ENCODE results near the gene KRT75.
"Not testable (repeated sequence)": the region's sequence is repeated elsewhere in the genome, so short reads cannot be mapped to it uniquely, and the experiment has no call there.

The KRT75 gene

GRCh38 chr12:52418576-52419110 is 15.5 kb downstream of the KRT75 start:
- DNase-seq (ENCODE audit: extremely low read depth in 1 of 2, low read depth in 1 of 2): no peak

DNA sequence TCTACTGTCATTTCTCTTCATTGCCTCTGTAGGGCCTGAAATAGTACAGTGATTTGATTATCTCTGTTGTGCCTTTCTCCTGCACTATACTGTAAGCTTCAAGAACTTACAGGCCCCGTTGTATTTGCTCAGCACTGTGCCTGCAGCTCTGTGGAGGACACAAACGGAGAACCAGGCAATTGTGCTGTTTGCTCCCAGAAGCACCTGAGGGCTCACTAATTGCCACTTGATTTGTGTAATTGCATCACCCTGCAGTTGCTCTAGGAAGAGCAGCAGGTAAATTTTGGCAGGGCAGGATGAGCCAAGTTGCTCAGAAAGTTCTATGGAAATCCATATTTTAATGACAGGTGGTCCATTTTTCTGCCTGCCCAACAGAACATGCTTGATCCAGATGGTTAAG is 16.4 kb downstream of the KRT75 start:
- DNase-seq (ENCODE audit: extremely low read depth in 1 of 2, low read depth in 1 of 2): no peak

DNA sequence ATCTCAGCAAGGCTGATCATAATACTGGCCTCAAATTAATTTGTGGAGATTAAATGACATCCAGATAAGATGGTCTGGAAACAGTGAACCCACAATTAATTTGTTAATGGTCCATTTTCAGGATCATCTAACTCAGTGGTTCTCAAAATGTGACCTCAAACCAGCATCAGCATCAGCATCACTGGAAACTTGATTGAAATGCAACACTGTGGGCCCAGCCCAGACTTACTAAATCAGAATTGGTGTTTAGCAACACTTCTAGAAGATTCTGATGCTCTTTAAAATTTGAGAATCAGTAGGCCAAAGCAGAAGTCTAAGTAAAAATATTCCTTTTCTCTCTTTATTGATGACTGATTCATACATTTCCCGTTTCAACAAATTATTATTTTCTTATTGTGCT is 17.4 kb downstream of the KRT75 start:
- DNase-seq (ENCODE audit: extremely low read depth in 1 of 2, low read depth in 1 of 2): no peak

DNA sequence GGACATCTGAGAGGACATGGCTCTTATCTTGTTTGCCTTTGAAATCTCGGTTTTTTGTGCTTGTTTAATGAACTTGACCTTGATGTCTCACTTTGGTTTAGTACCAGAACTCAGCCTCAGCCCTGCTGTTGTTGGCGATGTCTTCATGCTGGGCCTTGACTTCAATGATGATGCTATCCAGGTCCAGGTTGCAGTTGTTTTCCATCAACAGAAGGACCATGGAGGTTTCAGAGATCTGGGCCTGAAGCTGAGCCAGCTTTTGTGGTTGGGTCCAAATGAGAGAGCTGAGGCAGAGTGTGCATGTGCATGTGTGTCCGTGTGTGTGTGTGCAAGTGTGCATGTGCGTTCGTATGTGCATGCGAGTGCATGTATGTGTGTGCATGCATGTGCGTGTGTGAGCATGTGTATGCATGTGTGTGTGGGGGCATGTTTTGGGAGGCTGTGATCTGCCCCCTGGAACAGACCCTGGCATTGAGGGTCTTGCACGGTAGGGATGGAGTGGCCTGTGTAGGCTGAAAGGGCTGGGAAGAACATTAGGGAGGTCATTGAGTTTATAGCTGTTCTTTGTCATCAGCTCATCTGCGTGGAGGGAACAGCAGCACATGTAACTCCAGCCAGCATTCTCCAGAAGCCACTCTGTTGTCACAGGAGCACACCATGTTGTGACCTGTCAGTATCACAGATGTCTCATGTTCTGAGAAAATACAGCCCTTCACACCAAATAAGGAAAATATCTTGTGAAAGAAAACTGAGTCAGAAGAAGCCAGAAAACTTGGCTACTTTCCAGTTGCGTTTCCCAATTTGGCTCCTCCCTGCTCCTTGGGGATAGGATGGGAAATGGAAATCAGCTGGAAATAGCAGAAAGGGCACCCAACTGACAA is 18.1 kb downstream of the KRT75 start:
- no peak for DNase-seq (ENCODE audit: extremely low read depth in 1 of 2, low read depth in 1 of 2)

GRCh38 chr12:52414936-52415335 is 19.2 kb downstream of the KRT75 start:
- DNase-seq (ENCODE audit: extremely low read depth in 1 of 2, low read depth in 1 of 2): no peak

DNA sequence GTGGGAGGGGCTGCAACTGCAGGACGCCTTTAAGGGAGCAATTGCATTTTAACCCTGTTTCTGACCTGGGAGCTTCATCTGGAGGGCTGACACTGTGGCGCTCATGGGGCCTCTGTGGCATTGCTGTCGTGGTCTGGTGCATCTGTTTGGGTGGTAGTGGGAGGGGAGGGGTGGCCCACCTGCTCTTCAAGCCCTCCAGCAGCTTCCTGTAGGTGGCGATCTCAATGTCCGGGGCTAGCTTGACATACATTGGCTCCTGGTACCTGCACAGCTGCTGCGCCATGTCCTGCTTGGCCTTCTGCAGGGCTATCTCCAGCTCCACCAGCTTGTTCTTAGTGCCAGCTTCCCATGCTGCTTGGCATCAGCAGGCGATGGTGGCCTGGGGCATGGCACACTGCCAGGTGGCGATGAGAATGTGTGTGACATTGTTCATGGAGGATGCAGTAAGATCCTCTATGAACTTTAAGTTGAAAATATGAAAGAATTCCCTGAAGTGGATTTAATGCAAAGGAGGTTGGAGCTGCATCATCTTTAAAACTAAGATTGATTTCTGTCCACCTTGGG is 20.3 kb downstream of the KRT75 start:
- no peak for DNase-seq (ENCODE audit: extremely low read depth in 1 of 2, low read depth in 1 of 2)

GRCh38 chr12:52413202-52413601 is 21.0 kb downstream of the KRT75 start:
- no peak for DNase-seq (ENCODE audit: extremely low read depth in 1 of 2, low read depth in 1 of 2)

DNA sequence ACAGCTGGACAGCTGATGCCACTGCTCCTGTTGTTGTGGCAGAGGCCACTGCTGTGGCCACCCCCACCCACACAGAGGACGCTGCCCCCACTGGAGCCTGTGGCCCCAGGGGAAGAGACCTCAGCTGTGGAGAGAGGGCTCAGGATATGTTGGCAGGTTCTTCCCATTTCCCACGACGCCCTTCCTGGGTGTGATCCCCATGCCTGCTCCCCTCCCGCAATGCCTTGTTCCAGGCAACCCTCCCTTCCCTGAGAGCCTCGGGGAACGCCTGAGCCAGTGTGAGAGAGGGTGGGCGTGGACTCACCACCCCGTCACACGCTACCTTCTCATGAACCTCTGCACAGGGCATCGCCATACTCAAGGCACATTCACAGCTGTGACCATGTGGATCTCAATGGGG is 22.4 kb downstream of the KRT75 start:
- DNase-seq (ENCODE audit: extremely low read depth in 1 of 2, low read depth in 1 of 2): no peak

DNA sequence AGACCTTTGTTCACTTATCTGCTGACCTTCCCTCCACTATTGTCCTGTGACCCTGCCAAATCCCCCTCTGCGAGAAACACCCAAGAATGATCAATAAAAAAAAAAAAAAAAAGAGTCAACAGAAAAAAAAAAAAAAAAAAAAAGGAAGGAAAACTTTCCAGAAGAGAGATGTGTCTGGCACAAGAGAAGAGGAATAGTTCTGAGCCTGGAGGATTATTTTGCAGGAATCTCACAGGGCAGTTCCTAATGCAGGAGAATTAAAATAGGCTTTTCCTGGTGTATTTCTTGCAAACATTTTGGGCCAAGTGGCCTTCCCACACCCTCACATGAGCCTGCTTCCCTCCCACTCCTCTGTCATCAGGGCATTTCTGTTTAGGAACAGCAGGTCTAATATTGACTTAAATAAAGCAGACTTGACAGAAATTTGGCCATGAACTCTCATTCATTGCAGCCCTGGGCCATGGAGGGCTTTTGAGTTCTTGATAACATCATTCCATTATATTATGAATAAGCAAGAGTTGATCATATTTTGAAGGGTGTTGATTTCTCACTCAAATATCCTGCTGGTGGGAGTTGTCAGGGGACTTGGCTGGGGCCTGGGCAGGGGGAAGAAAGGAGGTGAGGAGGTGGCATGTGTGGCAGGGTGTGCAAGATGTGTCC is 23.5 kb downstream of the KRT75 start:
- DNase-seq (ENCODE audit: extremely low read depth in 1 of 2, low read depth in 1 of 2): not testable (repeated sequence)

GRCh38 chr12:52407918-52408317 is 26.3 kb downstream of the KRT75 start:
- DNase-seq (ENCODE audit: extremely low read depth in 1 of 2, low read depth in 1 of 2): no peak

DNA sequence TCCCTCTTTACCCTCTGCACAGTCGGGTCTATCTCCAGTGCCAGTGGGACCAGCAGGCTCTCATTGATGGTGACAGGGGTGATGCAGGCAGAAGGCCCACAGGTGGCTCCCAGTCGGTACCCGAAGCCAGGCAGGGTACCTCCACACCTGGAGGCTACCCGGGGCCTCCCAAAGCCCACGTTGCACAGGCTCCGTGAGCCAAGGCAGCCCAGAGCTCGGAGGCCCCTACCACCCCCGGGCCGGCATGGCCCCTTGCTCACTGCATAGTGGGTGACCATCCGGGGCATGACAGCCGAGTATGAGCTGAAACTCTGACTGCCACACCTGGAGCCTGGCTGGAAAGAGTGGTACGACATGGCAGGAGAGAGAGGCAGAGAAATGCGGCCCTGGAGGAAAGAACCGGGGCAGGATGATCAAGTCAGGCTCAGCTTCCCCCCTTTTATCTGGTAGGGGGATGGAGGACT is 28.2 kb downstream of the KRT75 start, which contains the start of gene KRT82:
Gene KRT82, minus strand, starts transcription at position 414 of the 464 bp plus-strand sequence. Its CDS starts 58 bp downstream, at position 356.
- no peak for DNase-seq (ENCODE audit: extremely low read depth in 1 of 2, low read depth in 1 of 2)

- DNase-seq (ENCODE audit: extremely low read depth in 1 of 2, low read depth in 1 of 2): no peak
Measured at GRCh38 chr12:52404951-52405350, 29.2 kb downstream of the KRT75 start.

DNA sequence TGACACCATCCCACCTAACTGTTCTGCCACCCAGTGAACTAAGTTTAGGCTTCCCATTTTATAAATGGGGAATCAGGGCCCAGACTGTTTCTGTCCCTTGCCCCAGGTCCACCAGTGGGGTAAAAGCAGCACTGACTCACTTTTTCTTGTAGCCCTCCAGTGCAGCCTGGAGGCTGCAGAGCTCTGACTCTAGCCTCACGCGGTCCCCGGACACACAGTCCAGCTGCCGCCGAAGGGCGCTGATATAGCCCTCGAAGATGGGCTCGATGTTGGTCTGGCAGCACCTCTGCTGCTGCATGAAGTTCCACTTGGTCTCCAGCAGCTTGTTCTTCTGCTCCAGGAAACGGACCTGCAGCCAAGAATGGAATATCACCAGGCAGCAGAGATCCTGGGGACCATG is 30.6 kb downstream of the KRT75 start:
- no peak for DNase-seq (ENCODE audit: extremely low read depth in 1 of 2, low read depth in 1 of 2)

- no peak for DNase-seq (ENCODE audit: extremely low read depth in 1 of 2, low read depth in 1 of 2)
Measured at GRCh38 chr12:52402873-52403540, 31.2 kb downstream of the KRT75 start.

GRCh38 chr12:52402377-52402776 is 31.8 kb downstream of the KRT75 start:
- DNase-seq (ENCODE audit: extremely low read depth in 1 of 2, low read depth in 1 of 2): no peak

- no peak for DNase-seq (ENCODE audit: extremely low read depth in 1 of 2, low read depth in 1 of 2)
Measured at GRCh38 chr12:52401926-52402325, 32.2 kb downstream of the KRT75 start.

- DNase-seq (ENCODE audit: extremely low read depth in 1 of 2, low read depth in 1 of 2): no peak
Measured at GRCh38 chr12:52401526-52401925, 32.6 kb downstream of the KRT75 start.

- DNase-seq (ENCODE audit: extremely low read depth in 1 of 2, low read depth in 1 of 2): no peak
Measured at GRCh38 chr12:52400906-52401305, 33.3 kb downstream of the KRT75 start.

DNA sequence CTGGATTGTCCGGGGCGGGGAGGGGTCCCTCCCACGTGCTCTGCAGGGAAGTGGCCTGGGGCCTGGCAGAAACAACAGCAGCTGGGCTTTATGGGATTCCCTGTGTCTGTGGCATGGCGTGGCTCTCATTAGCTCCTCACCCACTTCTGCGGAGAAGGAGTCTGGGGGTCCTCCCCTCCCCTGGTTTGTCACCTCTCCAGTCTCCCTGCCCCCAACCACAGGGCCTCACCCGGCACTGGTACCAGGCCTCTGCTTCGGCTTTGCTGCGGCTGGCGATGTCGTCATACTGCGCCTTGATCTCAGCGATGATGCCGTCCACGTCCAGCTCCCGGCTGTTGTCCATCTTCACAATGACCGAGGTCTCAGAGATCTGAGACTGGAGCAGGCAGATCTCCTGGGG is 34.4 kb downstream of the KRT75 start:
- DNase-seq (ENCODE audit: extremely low read depth in 1 of 2, low read depth in 1 of 2): no peak

DNA sequence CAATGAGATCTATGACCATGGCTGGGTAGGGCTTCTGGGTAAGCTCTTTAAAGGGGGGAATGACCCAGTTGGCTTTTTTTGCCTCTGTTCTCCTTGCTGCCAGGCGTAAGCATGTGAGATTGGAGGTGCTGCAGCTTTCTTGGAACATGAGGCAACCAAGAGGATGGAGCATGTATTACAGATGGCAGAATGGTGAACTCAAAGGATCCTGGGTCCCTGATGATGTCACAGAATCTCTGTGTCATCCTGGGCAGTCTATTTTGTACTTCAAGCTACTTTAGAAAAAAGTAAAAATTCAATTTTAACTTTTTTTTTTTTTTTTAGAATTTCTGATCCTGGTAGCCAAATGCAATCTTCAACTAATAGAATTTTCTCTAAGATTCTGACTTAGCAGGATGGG is 36.0 kb downstream of the KRT75 start:
- DNase-seq (ENCODE audit: extremely low read depth in 1 of 2, low read depth in 1 of 2): no peak

DNA sequence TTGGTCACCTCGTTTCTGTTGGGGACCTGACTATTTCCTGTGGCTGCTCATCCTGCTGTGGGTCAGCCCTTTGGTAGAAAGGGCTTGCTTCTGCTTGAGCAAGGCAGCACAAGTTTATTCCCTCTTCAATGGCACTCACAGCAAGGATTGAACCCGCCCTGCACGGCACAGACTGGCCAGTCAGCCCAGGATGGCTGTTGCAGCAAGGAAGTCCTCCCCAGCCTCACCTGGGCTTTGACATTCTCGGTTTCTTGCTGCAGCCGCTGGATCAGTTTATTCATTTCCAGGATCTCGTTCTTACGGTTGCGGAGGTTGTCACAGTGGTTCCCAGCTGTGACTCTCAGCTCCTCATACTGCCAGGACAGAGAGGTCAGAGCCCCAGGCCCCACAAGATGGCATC is 37.5 kb downstream of the KRT75 start:
- no peak for DNase-seq (ENCODE audit: extremely low read depth in 1 of 2, low read depth in 1 of 2)
